ENCODE data around the gene WDR4. TPM values are rescaled to one million over a fixed set of nuclear protein-coding genes. Genes with fewer than 3 reads are reported as not detected.
"Not testable (repeated sequence)": the region's sequence is repeated elsewhere in the genome, so short reads cannot be mapped to it uniquely, and the experiment has no call there.

The WDR4 gene
- total and polyA plus RNA-seq, 2 experiments from 2014 or later = 8.8 to 9.3 TPM

DNA sequence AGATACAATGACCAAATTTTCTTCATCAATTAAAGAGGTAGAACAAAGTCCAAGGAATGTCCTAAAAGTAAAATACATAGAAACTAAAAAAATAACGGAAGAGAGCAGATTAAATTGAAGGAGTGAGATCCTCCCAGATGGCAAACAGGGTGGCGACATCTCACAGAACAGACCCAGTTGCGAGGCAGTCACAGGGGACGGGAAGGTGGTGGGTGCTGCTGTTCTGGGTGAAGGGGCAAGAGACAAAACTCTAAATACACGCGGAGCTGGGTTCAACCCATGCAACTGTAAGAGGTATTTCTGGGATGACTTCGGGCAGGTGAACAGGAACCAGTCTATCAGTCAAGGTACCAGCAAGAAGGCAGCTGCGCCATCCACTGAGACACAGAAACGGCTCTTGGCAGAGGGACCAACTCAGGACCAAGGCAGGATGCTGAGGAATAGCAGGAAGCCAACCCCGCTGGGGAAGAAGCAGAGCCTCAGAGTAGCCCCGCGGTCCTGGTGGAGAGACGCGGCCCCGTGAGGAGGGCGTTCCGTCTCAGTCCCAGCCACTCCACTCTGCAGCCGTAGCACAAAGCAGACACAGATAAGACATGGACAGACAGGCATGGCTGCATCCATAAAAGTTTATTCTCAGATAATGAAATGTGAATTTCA lies 32.2 kb downstream of the WDR4 start:
- Histone ChIP-seq H3K27me3 (no peaks in the 10 kb centered on the region), H3K27ac (no peak overlapping the region), H3K4me3 (no peak overlapping the region), H3K4me1 (ENCODE audit: low read depth) (no peaks in the 10 kb centered on the region), H3K36me3 (peaks cover 11% of the 10 kb centered on the region), H3K9me3 (ENCODE audit: low read depth) (no peaks in the 10 kb centered on the region)
- DNase-seq (ENCODE audit: low read depth in 1 of 2, low spot score in 1 of 2) = no peak
- TF ChIP-seq, protein P1, sequence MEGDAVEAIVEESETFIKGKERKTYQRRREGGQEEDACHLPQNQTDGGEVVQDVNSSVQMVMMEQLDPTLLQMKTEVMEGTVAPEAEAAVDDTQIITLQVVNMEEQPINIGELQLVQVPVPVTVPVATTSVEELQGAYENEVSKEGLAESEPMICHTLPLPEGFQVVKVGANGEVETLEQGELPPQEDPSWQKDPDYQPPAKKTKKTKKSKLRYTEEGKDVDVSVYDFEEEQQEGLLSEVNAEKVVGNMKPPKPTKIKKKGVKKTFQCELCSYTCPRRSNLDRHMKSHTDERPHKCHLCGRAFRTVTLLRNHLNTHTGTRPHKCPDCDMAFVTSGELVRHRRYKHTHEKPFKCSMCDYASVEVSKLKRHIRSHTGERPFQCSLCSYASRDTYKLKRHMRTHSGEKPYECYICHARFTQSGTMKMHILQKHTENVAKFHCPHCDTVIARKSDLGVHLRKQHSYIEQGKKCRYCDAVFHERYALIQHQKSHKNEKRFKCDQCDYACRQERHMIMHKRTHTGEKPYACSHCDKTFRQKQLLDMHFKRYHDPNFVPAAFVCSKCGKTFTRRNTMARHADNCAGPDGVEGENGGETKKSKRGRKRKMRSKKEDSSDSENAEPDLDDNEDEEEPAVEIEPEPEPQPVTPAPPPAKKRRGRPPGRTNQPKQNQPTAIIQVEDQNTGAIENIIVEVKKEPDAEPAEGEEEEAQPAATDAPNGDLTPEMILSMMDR (IDR thresholded peaks at IDR 0.05; ENCODE audit: low read depth, low read length) = no peak

DNA sequence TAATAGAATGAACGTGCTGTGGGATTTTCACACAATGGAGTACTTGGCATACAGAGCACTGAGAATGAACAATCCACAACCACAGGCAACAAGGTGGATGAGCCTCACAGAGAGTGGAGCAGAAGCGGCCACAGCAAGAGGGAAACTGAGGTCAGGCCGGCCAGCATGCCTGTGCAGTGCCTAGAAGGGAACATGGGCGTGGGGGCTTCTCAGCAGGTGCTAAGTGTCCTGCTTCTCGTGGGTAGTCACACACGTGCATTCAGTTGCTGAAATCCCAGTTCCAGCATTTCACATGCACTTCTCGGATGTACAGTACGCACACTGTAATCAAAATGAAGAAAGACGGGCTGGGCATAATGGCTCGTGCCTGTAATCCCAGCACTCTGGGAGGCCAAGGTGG lies 33.1 kb downstream of the WDR4 start:
- Histone ChIP-seq H3K4me1 (ENCODE audit: low read depth) (no peaks in the 10 kb centered on the region), H3K27me3 (no peaks in the 10 kb centered on the region), H3K9me3 (ENCODE audit: low read depth) (no peaks in the 10 kb centered on the region), H3K27ac (no peak overlapping the region), H3K36me3 (peaks cover 7% of the 10 kb centered on the region), H3K4me3 (no peak overlapping the region)
- TF ChIP-seq, protein P1 (IDR thresholded peaks at IDR 0.05; ENCODE audit: low read depth, low read length) = no peak
- no peak for DNase-seq (ENCODE audit: low read depth in 1 of 2, low spot score in 1 of 2)

DNA sequence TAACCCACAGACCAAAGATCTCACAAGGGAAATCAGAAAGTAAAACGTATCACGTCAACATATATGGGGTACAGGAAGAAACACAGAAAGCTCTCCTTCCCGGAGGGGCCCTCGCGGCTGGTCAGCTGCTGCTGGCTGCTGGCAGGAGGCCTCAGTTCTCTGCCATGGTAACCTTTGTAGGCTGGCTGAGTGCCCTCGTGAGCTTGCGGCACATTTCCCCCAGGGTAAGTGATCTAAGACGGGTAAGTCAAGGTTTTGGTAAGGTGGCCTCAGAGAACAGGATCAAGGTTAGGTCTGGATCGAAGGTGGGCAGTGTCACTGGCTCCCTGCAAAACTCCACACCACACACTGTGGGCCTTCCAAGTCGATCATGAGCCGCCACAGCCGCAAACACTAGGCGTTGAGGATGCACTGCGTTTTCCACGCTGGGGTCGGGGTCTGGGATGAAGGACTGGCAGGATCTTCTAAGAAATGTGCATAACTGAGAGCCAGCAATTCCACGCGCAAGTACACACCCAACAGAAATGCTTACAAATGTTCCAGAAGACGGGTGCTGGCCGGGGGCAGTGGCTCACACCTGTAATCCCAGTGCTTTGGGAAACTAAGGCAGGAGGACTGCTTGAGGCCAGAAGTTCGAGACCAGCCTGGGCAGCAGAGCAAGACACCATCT lies 33.9 kb downstream of the WDR4 start:
- no peak for DNase-seq (ENCODE audit: low read depth in 1 of 2, low spot score in 1 of 2)
- Histone ChIP-seq H3K27ac (no peak overlapping the region), H3K4me3 (no peak overlapping the region), H3K36me3 (peaks cover 13% of the 10 kb centered on the region), H3K9me3 (ENCODE audit: low read depth) (no peaks in the 10 kb centered on the region), H3K27me3 (no peaks in the 10 kb centered on the region), H3K4me1 (ENCODE audit: low read depth) (no peaks in the 10 kb centered on the region)
- TF ChIP-seq, protein P1 (IDR thresholded peaks at IDR 0.05; ENCODE audit: low read depth, low read length) = no peak

DNA sequence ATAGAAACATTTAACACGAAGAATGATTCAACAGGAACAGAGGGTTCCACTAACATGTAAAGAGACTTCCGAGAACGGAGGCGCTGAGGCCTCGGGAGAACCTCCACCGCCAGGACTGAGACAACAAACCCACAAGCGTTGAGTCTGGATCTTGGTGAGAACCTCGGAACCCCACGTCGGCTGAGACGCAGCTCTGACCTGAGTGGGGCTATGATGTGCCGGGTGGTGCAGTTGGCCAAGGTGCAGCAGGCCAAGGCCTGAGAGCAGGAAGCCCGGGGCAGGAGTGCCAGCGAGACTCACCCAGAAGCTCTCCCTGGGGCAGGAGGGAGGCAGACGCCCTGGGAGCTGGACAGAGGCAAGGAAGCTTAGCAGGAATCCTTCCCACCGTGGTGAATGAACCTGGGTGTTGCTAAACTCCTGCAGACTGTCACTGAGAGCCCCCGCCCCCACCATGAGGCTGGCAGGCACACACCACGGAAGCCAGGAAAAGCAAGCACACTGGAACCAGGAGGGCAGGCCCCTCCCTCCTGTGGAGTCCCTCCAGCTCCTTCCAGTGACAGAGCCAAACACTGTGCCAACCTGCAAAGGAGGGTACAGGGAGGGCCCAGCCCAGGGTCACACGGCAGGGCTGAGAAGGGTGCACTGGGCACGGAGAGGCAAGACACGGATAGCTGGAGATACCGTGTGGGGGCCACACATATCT lies 34.8 kb downstream of the WDR4 start:
- H3K27ac ChIP-seq = no peak overlapping the region
- TF ChIP-seq, protein P1 (IDR thresholded peaks at IDR 0.05; ENCODE audit: low read depth, low read length) = no peak
- no peaks in the 10 kb centered on the region for H3K4me1 ChIP-seq (ENCODE audit: low read depth)
- no peaks in the 10 kb centered on the region for H3K9me3 ChIP-seq (ENCODE audit: low read depth)
- no peaks in the 10 kb centered on the region for H3K27me3 ChIP-seq
- peaks cover 11% of the 10 kb centered on the region for H3K36me3 ChIP-seq
- DNase-seq (ENCODE audit: low read depth in 1 of 2, low spot score in 1 of 2) = no peak
- H3K4me3 ChIP-seq = no peak overlapping the region

DNA sequence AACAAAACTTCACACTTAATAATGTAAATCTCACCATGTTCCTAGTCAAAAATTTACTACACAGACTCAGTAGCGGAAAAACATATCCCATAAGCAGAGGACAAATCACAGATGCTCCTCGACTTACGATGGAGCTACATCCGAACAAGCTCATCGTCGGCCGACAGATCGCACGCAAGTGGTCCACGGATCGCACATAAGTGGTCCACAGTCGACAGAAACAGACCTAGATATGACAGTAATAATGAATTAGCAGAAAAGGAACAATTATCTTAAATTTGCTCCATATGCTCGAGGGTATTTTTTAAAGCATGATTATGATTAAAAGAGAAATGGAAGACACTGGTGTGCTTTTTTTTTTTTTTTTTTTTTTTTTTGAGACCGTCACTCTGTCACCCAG lies 36.3 kb downstream of the WDR4 start:
- peaks cover 11% of the 10 kb centered on the region for H3K36me3 ChIP-seq
- no peaks in the 10 kb centered on the region for H3K9me3 ChIP-seq (ENCODE audit: low read depth)
- no peak overlapping the region for H3K27ac ChIP-seq
- no peaks in the 10 kb centered on the region for H3K27me3 ChIP-seq
- no peak for DNase-seq (ENCODE audit: low read depth in 1 of 2, low spot score in 1 of 2)
- TF ChIP-seq, protein P1 (IDR thresholded peaks at IDR 0.05; ENCODE audit: low read depth, low read length) = no peak
- H3K4me1 ChIP-seq (ENCODE audit: low read depth) = no peaks in the 10 kb centered on the region
- no peak overlapping the region for H3K4me3 ChIP-seq

DNA sequence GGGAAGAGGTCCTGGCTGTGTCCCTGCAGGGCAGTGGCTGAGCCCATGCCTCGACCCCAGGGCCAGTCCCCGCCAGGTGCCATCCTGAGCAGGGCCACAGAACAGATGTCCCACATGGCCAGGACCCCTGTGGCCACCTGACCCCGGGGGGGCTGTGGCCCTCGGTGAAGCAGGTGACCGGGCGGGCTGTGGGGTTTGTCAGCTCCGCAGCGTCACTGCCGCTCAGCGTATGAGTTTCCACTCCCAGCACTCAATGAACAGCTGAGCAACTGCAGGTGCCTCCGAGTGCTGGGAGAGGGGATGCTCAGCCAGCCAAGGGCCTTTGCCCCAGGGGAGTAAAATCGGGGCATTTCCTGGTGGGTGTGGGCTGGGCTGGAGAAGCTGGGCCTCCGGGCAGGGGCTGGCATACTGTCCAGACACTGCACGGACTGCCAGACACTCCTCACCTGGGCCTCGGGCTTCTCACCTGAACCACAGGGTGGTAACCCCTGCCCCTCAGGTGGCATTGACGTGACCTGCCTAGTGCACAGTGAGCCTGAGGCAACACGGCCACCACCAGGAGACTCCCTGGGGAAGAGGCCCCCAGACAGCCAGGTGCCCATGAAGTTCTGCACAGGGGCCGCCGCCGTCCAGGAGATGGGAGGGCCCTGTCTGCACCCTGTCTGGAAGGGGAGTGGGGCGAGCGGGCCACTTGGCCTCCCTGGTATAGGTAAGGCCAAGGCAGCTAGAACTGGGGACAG lies 37.3 kb downstream of the WDR4 start:
- H3K36me3 ChIP-seq; DNase-seq (ENCODE audit: low read depth in 1 of 2, low spot score in 1 of 2); H3K4me3 ChIP-seq; H3K27me3 ChIP-seq; H3K9me3 ChIP-seq (ENCODE audit: low read depth); H3K27ac ChIP-seq; H3K4me1 ChIP-seq (ENCODE audit: low read depth): not testable (repeated sequence)

Data from cardiac muscle cell (in vitro differentiated cells and primary cell).